SU-DHL-6 (cell line): ENCODE data around the gene KIAA2012.

Experiments
- H2AFZ ChIP-seq: fragments of 200-600 bp; sonication (generic); 2 replicates; pipeline ENCODE4 v1.6.1; 2014; ENCODE audit warnings: low read depth, mild to moderate bottlenecking, moderate library complexity, mixed read lengths, antibody characterized with exemption, low read length; ENCODE audit not compliant: severe bottlenecking
- H3F3A ChIP-seq: fragments of 200-600 bp; shearing (Covaris generic); 2 replicates; pipeline ENCODE4 v1.6.0; 2016; ENCODE audit warnings: antibody characterized with exemption, mild to moderate bottlenecking; ENCODE audit not compliant: insufficient read depth
- H3K27ac ChIP-seq: fragments of 200-600 bp; sonication (generic); 2 replicates; pipeline ENCODE4 v1.5.1; 2016; ENCODE audit warnings: low read depth, mild to moderate bottlenecking, low read length, moderate library complexity, mixed read lengths
- H3K27me3 ChIP-seq: fragments of 200-600 bp; sonication (generic), shearing (Covaris generic); 2 replicates; pipeline ENCODE4 v1.6.0; 2014; ENCODE audit warnings: mild to moderate bottlenecking, low read length
- H3K36me3 ChIP-seq: fragments of 200-600 bp; sonication (generic); 2 replicates; pipeline ENCODE4 v1.6.1; 2014; ENCODE audit warnings: mild to moderate bottlenecking, low read length, mixed read lengths
- H3K4me2 ChIP-seq: fragments of 300-600, 200-600 bp; shearing (Covaris generic), sonication (generic); 2 replicates; pipeline ENCODE4 v1.6.0; 2014; ENCODE audit warnings: low read length, low read depth, mild to moderate bottlenecking; ENCODE audit not compliant: poor library complexity, severe bottlenecking
- H3K4me3 ChIP-seq: fragments of 200-600 bp; sonication (generic); 2 replicates; pipeline ENCODE4 v1.5.1; 2014; ENCODE audit warnings: antibody characterized with exemption, low read length, mild to moderate bottlenecking, mixed read lengths; ENCODE audit not compliant: insufficient read depth, poor library complexity, severe bottlenecking
- H3K79me2 ChIP-seq: fragments of 200-600 bp; sonication (generic); 2 replicates; pipeline ENCODE4 v1.6.1; 2014; ENCODE audit warnings: mild to moderate bottlenecking, low read length, moderate library complexity; ENCODE audit not compliant: insufficient read depth
- H3K9ac ChIP-seq: fragments of 200-600 bp; sonication (generic); 2 replicates; pipeline ENCODE4 v1.7.0; 2014; ENCODE audit warnings: mild to moderate bottlenecking, low read length
- H3K9me2 ChIP-seq: fragments of 200-600 bp; sonication (generic); replicated peaks from 2 replicates; pipeline ENCODE4 v1.6.1; 2014; ENCODE audit warnings: low read length; ENCODE audit not compliant: insufficient read depth
- H3K9me3 ChIP-seq: fragments of 200-600 bp; sonication (generic); 2 replicates; pipeline ENCODE4 v1.6.1; 2014; ENCODE audit warnings: low read length, mixed read lengths; ENCODE audit not compliant: insufficient read depth
- H4K20me1 ChIP-seq: fragments of 200-600 bp; sonication (generic); 2 replicates; pipeline ENCODE4 v1.6.1; 2014; ENCODE audit warnings: low read depth, mild to moderate bottlenecking, antibody characterized with exemption, low read length, moderate library complexity, mixed read lengths
- CTCF ChIP-seq: fragments of 200-600 bp; sonication (generic); IDR thresholded peaks from one replicate; pipeline ENCODE4 v1.5.1; 2017; ENCODE audit warnings: antibody characterized with exemption, mild to moderate bottlenecking, low read length, moderate library complexity; ENCODE audit not compliant: insufficient read depth, poor library complexity, severe bottlenecking
- EZH2phosphoT487 ChIP-seq: fragments of 200-600 bp; sonication (generic), shearing (Covaris generic); conservative IDR thresholded peaks from 2 replicates; pipeline ENCODE4 v1.6.1; 2018; ENCODE audit warnings: mild to moderate bottlenecking, antibody characterized with exemption, low read length, moderate library complexity, mixed read lengths

Gene KIAA2012

DNA sequence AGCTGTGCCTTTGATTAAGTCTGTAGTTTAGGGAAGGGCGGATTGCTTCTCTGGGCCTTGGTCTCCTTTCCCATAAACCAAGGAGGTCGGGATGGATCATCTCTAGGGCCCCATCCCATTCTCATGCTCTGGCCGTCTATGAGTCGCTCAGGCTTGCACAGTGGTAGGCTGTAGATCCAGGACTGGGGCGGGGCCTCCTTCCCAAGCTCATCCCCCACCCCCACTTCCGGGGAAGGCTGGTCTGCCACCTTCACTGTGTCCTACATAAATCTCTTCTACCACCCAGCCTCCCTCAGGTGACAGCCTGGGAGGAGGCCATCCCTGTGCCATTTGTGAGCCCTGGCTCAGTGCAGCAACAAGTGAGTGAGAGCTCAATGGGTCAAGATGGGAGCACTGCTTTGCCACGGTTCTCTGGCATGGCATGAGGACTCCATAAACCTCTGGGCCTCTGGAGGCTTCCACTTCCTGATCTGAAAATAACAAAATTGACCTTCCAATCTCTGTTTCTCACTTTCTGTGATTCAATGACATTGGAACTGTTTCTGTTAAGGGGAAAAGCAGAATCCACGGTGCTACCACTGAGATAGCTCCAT lies 96.9 kb downstream of the KIAA2012 start:
- Histone ChIP-seq H3K9ac (no peak overlapping the region), H3K36me3 (no peaks in the 10 kb centered on the region), H3K4me3 (no peak overlapping the region), H3K4me2 (no peak overlapping the region), H3K27me3 (no peaks in the 10 kb centered on the region), H3K79me2 (no peaks in the 10 kb centered on the region), H3F3A (no peaks in the 10 kb centered on the region), H3K27ac (no peak overlapping the region), H2AFZ (no peak overlapping the region), H3K9me2 (no peaks in the 10 kb centered on the region), H4K20me1 (no peaks in the 10 kb centered on the region), H3K9me3 (no peaks in the 10 kb centered on the region)
- TF ChIP-seq EZH2phosphoT487 (no peak), CTCF (no peak)

DNA sequence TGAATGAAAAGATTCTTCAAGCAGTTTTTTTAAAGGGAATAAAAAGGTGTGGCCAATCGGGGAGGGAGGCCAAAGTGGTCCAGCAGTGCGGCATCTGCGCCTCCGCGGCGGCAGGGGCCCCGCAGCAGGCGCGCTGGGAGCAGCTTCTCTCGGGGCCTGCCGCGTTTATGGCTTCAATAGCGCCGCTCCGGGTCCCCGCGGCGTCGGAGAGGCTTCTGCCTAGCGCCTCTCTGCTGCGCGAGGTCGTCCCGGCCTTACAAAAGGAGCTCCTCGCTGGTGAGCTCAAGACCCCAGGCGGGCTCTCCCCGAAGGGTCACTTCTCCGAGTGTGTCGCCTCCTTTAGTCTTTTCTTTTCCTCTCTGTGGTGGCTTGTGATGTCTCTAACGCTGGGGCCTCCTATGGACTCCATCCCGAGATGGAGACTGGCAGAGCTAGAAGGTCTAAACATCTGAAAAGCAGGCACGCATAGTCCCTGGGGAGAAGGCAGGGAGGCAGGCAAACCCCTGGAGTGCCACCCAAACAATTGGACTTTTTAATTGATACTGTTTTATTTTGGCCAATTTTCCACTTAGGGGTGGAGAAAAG lies 98.3 kb downstream of the KIAA2012 start:
- no peak overlapping the region for H2AFZ ChIP-seq
- H3K27ac ChIP-seq, result no peak overlapping the region
- H4K20me1 ChIP-seq, result no peaks in the 10 kb centered on the region
- H3K4me3 ChIP-seq, result no peak overlapping the region
- H3K27me3 ChIP-seq, result no peaks in the 10 kb centered on the region
- H3K36me3 ChIP-seq, result no peaks in the 10 kb centered on the region
- H3K9me3 ChIP-seq, result no peaks in the 10 kb centered on the region
- no peak overlapping the region for H3K4me2 ChIP-seq
- H3F3A ChIP-seq, result no peaks in the 10 kb centered on the region
- TF ChIP-seq EZH2phosphoT487 (no peak), CTCF (no peak)
- no peaks in the 10 kb centered on the region for H3K9me2 ChIP-seq
- no peak overlapping the region for H3K9ac ChIP-seq
- no peaks in the 10 kb centered on the region for H3K79me2 ChIP-seq

GRCh38 chr2:202172439-202173211 lies 99.6 kb downstream of the KIAA2012 start:
- Histone ChIP-seq H3K27me3 (no peaks in the 10 kb centered on the region), H2AFZ (no peak overlapping the region), H3K9me3 (no peaks in the 10 kb centered on the region), H3K36me3 (no peaks in the 10 kb centered on the region), H3F3A (no peaks in the 10 kb centered on the region), H4K20me1 (no peaks in the 10 kb centered on the region), H3K9me2 (no peaks in the 10 kb centered on the region), H3K4me2 (no peak overlapping the region), H3K9ac (no peak overlapping the region), H3K4me3 (no peak overlapping the region), H3K27ac (no peak overlapping the region), H3K79me2 (no peaks in the 10 kb centered on the region)
- TF ChIP-seq CTCF (no peak), EZH2phosphoT487 (no peak)
